ENCODE results near the gene ZNF80. TPM values are rescaled to one million over a fixed set of nuclear protein-coding genes. Genes with fewer than 3 reads are reported as not detected.

Gene ZNF80
- total and polyA plus RNA-seq, 2 donors (not counting 3 experiments of a cell fraction or from before 2014, with no cell fraction given): not detected

- POLR2A ChIA-PET: no interaction called here
- peaks cover 47% of the 10 kb centered on the region for H3K4me1 ChIP-seq (ENCODE audit: control insufficient read depth, extremely low read depth, insufficient read depth, low read length)
- CTCF ChIA-PET: interaction anchor here (0.5 to 1.8 kb wide), 4 partner anchors 11 to 96 kb away, joined by 3 to 4 read pairs (median 3); no protein-coding TSS in a partner anchor
- DNase-seq (ENCODE audit: low read depth, low spot score) (peak; percentile 49), FAIRE-seq (peak; percentile 76)
- TF ChIP-seq FOS (IDR thresholded peaks at IDR 0.05; ENCODE audit: borderline replicate concordance, insufficient read depth, low read length) (peak; percentile 52), JUN (IDR thresholded peaks at IDR 0.05; ENCODE audit: borderline replicate concordance, insufficient read depth, insufficient read length, low read depth) (no peak), CTCF (IDR thresholded peaks at IDR 0.05; ENCODE audit: extremely low read depth in 1 of 2, insufficient read depth in 1 of 2, low read depth in 1 of 2, low read length in 2 of 2) (no peak), EZH2 (IDR thresholded peaks at IDR 0.05; ENCODE audit: borderline replicate concordance, low read depth, low read length, severe bottlenecking) (no peak), GATA2 (IDR thresholded peaks at IDR 0.05; ENCODE audit: insufficient read depth, insufficient read length, low read depth, low read length) (peak; percentile 91), MYC (IDR thresholded peaks at IDR 0.05; ENCODE audit: low read depth, low read length) (no peak), POLR2AphosphoS5 (IDR thresholded peaks at IDR 0.05; ENCODE audit: insufficient read depth, low read depth, low read length) (no peak)
- TF ChIP-seq, protein P1, sequence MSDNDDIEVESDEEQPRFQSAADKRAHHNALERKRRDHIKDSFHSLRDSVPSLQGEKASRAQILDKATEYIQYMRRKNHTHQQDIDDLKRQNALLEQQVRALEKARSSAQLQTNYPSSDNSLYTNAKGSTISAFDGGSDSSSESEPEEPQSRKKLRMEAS (IDR thresholded peaks at IDR 0.05; ENCODE audit: insufficient read depth, insufficient read length): no peak
- dilution Hi-C loops (cut with MboI; ENCODE audit: extremely low pct_ligation_motif_present, low sequenced_read_pairs) (no loop called here), intact Hi-C loops (cut with micrococcal nuclease) (loop anchor here (10.0 kb wide), 1 partner anchor 1437 kb away; no protein-coding TSS in a partner anchor)
- no peaks in the 10 kb centered on the region for H3K27me3 ChIP-seq (ENCODE audit: control insufficient read depth in 2 of 2, insufficient read depth in 2 of 2, low read length in 2 of 2)
- H3K27ac ChIP-seq (ENCODE audit: insufficient read depth, low read depth, low read length): peak overlapping the region; percentile 7
- peak overlapping the region; percentile 48 for H3K4me2 ChIP-seq (ENCODE audit: insufficient read depth, low read length)
- H3K9me1 ChIP-seq (replicated peaks; ENCODE audit: control insufficient read depth, extremely low read depth, insufficient read depth, low read length): no peaks in the 10 kb centered on the region
- BruUV-seq (replicated peaks): no TSS peak
- H3K9me3 ChIP-seq (replicated peaks; ENCODE audit: control insufficient read depth, insufficient read depth, low read length): no peaks in the 10 kb centered on the region
- H3K4me3 ChIP-seq (replicated peaks in 1 of 3; ENCODE audit: insufficient read depth in 1 of 3, low read depth in 1 of 3, low read length in 3 of 3): no peak overlapping the region
- no peaks in the 10 kb centered on the region for H3K36me3 ChIP-seq (ENCODE audit: control insufficient read depth in 2 of 2, extremely low read depth in 1 of 2, insufficient read depth in 2 of 2, low read length in 2 of 2)
- no peaks in the 10 kb centered on the region for H3K79me2 ChIP-seq (ENCODE audit: control insufficient read depth, insufficient read depth, low read length)
- H3K9ac ChIP-seq (replicated peaks; ENCODE audit: extremely low read depth, insufficient read depth, low read length): no peak overlapping the region
- H2AFZ ChIP-seq (ENCODE audit: low read depth, low read length): no peak overlapping the region
- no peaks in the 10 kb centered on the region for H4K20me1 ChIP-seq (replicated peaks; ENCODE audit: control insufficient read depth, extremely low read depth, insufficient read depth, low read length)
Measured at GRCh38 chr3:114218006-114218405, 19.4 kb downstream of the ZNF80 start.

All from endothelial cell of umbilical vein (primary cell).